ENCODE data around the gene PUM2. TPM values are rescaled to one million over a fixed set of nuclear protein-coding genes. Genes with fewer than 3 reads are reported as not detected.

The PUM2 gene
- total RNA-seq, 1 donor from 2014 or later = 55.0 TPM

- no peak for DNase-seq (ENCODE audit: extremely low read depth, low read depth, low spot score)
These were observed 1.1 kb downstream of the PUM2 start for GRCh38 chr2:20349513-20349921.

GRCh38 chr2:20348542-20348941 lies 2.1 kb downstream of the PUM2 start:
- no peak for DNase-seq (ENCODE audit: extremely low read depth, low read depth, low spot score)

- no peak for DNase-seq (ENCODE audit: extremely low read depth, low read depth, low spot score)
These were observed 3.9 kb downstream of the PUM2 start for GRCh38 chr2:20346565-20347381.

- no peak for DNase-seq (ENCODE audit: extremely low read depth, low read depth, low spot score)
These were observed 7.5 kb downstream of the PUM2 start for GRCh38 chr2:20343128-20343527.

- DNase-seq (ENCODE audit: extremely low read depth, low read depth, low spot score) = no peak
These were observed 11.6 kb downstream of the PUM2 start for GRCh38 chr2:20339012-20339411.

- no peak for DNase-seq (ENCODE audit: extremely low read depth, low read depth, low spot score)
These were observed 15.9 kb downstream of the PUM2 start for GRCh38 chr2:20334605-20335203.

- DNase-seq (ENCODE audit: extremely low read depth, low read depth, low spot score) = no peak
These were observed 16.9 kb downstream of the PUM2 start for GRCh38 chr2:20333738-20334137.

- no peak for DNase-seq (ENCODE audit: extremely low read depth, low read depth, low spot score)
These were observed 20.5 kb downstream of the PUM2 start for GRCh38 chr2:20330192-20330591.

GRCh38 chr2:20327370-20327769 lies 23.3 kb downstream of the PUM2 start:
- no peak for DNase-seq (ENCODE audit: extremely low read depth, low read depth, low spot score)

GRCh38 chr2:20326163-20326780 lies 24.4 kb downstream of the PUM2 start:
- no peak for DNase-seq (ENCODE audit: extremely low read depth, low read depth, low spot score)

GRCh38 chr2:20322527-20323300 lies 27.9 kb downstream of the PUM2 start:
- DNase-seq (ENCODE audit: extremely low read depth, low read depth, low spot score) = peak; percentile 20

- DNase-seq (ENCODE audit: extremely low read depth, low read depth, low spot score) = no peak
These were observed 33.0 kb downstream of the PUM2 start for GRCh38 chr2:20317690-20318089.

GRCh38 chr2:20317197-20317596 lies 33.4 kb downstream of the PUM2 start:
- no peak for DNase-seq (ENCODE audit: extremely low read depth, low read depth, low spot score)

GRCh38 chr2:20314562-20315501 lies 35.8 kb downstream of the PUM2 start:
- peak; percentile 23 for DNase-seq (ENCODE audit: extremely low read depth, low read depth, low spot score)

- no peak for DNase-seq (ENCODE audit: extremely low read depth, low read depth, low spot score)
These were observed 37.0 kb downstream of the PUM2 start for GRCh38 chr2:20313659-20314058.

- no peak for DNase-seq (ENCODE audit: extremely low read depth, low read depth, low spot score)
These were observed 41.6 kb downstream of the PUM2 start for GRCh38 chr2:20309001-20309400.

- no peak for DNase-seq (ENCODE audit: extremely low read depth, low read depth, low spot score)
These were observed 43.3 kb downstream of the PUM2 start for GRCh38 chr2:20307311-20307710.

- no peak for DNase-seq (ENCODE audit: extremely low read depth, low read depth, low spot score)
These were observed 46.2 kb downstream of the PUM2 start for GRCh38 chr2:20304411-20304810.

- no peak for DNase-seq (ENCODE audit: extremely low read depth, low read depth, low spot score)
These were observed 46.7 kb downstream of the PUM2 start for GRCh38 chr2:20303966-20304365.

GRCh38 chr2:20302019-20302418 lies 48.6 kb downstream of the PUM2 start:
- no peak for DNase-seq (ENCODE audit: extremely low read depth, low read depth, low spot score)

Data from glomerular endothelial cell (primary cell).